C4-2B (cell line): Measurements from ENCODE around the gene NLRP1.

ENCODE experiments used
- CTCF ChIP-seq: fragments of 450-650 bp; conservative IDR thresholded peaks from 2 replicates; pipeline ENCODE4 v1.5.1; 2017; ENCODE audit warnings: mild to moderate bottlenecking
- ZFX ChIP-seq: fragments of 450-650 bp; IDR thresholded peaks from 2 replicates; pipeline ENCODE4 v1.6.1; 2017

- no peak for TF ChIP-seq CTCF
- TF ChIP-seq ZFX = no peak
These were observed 118.0 kb downstream of the NLRP1 start for GRCh38 chr17:5466295-5466694.
